Endothelial cell of umbilical vein (primary cell): Measurements from ENCODE around the gene LGR4. TPM values are rescaled to one million over a fixed set of nuclear protein-coding genes. Genes with fewer than 3 reads are reported as not detected.

Source experiments
- BruUV-seq: library from RNA; stranded (reverse); fragments of 400-500 nt; replicated peaks from 2 replicates; lab custom pipeline; 2021; lab: Mats Ljungman, UMichigan
- CTCF ChIA-PET: fragments of 300-600, 350-600 bp; sonication (Branson Sonifier 250); formaldehyde crosslinking; loops from one replicate; lab custom pipeline; 2021; ENCODE audit warnings: antibody characterized with exemption, inconsistent platforms; lab: Charles Lee
- POLR2A ChIA-PET: fragments of 300-600, 350-600 bp; sonication (Branson Sonifier 250); formaldehyde crosslinking; loops from one replicate; lab custom pipeline; 2021; ENCODE audit warnings: antibody characterized with exemption, inconsistent platforms; lab: Charles Lee
- DNase-seq: peaks from one replicate; pipeline ENCODE4 v3.0.0-alpha.2; 2011; ENCODE audit warnings: low read depth, low spot score
- FAIRE-seq: peaks from 2 replicates; lab custom pipeline; 2011; peaks lifted over from hg19 to GRCh38; lab: Jason Lieb, UNC
- H2AFZ ChIP-seq: 2 replicates; pipeline ENCODE4 v1.6.0; 2012; ENCODE audit warnings: low read depth, low read length, control low read depth, inconsistent platforms
- H3K27ac ChIP-seq: 2 replicates; pipeline ENCODE4 v1.5.1; 2011; ENCODE audit warnings: low read depth, mild to moderate bottlenecking, control low read depth, low read length, moderate library complexity; ENCODE audit not compliant: insufficient read depth
- H3K27me3 ChIP-seq, 2 experiments: 2 replicates each; pipeline versions ENCODE4 v1.6.0 to v1.6.1; 2011; ENCODE audit warnings: low read length in 2 of 2, mixed read lengths in 1 of 2; ENCODE audit not compliant: control insufficient read depth in 2 of 2, insufficient read depth in 2 of 2
- H3K36me3 ChIP-seq, 2 experiments: 2 replicates in 1 of 2; 3 replicates in 1 of 2; pipeline ENCODE4 v1.5.1; 2011; ENCODE audit warnings: low read length in 2 of 2, mild to moderate bottlenecking in 1 of 2, moderate library complexity in 1 of 2; ENCODE audit not compliant: control insufficient read depth in 2 of 2, insufficient read depth in 2 of 2; ENCODE audit errors: extremely low read depth in 1 of 2
- H3K4me1 ChIP-seq: 3 replicates; pipeline ENCODE4 v1.5.1; 2011; ENCODE audit warnings: mild to moderate bottlenecking, low read length; ENCODE audit not compliant: control insufficient read depth, insufficient read depth; ENCODE audit errors: extremely low read depth
- H3K4me2 ChIP-seq: 2 replicates; pipeline ENCODE4 v1.6.1; 2011; ENCODE audit warnings: low read length, control low read depth, mixed read lengths; ENCODE audit not compliant: insufficient read depth
- H3K4me3 ChIP-seq, 3 experiments: fragments of 200-600 bp in 1 of 3; sonication (generic), shearing (Covaris generic) in 1 of 3; replicated peaks in 1 of 3; 2 replicates each; pipeline ENCODE4 v1.5.1; 2011 to 2016; ENCODE audit warnings: control low read depth in 3 of 3, low read length in 3 of 3, mild to moderate bottlenecking in 2 of 3, inconsistent platforms in 1 of 3, low read depth in 1 of 3, moderate library complexity in 1 of 3; ENCODE audit not compliant: insufficient read depth in 1 of 3
- H3K79me2 ChIP-seq: 2 replicates; pipeline ENCODE4 v1.6.0; 2012; ENCODE audit warnings: low read length, inconsistent platforms; ENCODE audit not compliant: control insufficient read depth, insufficient read depth
- H3K9ac ChIP-seq: replicated peaks from 2 replicates; pipeline ENCODE3; 2011; ENCODE audit warnings: low read length, control low read depth; ENCODE audit not compliant: insufficient read depth; ENCODE audit errors: extremely low read depth
- H3K9me1 ChIP-seq: replicated peaks from 3 replicates; pipeline ENCODE4 v1.6.0; 2011; ENCODE audit warnings: mild to moderate bottlenecking, low read length; ENCODE audit not compliant: control insufficient read depth, insufficient read depth; ENCODE audit errors: extremely low read depth
- H3K9me3 ChIP-seq: replicated peaks from 2 replicates; pipeline ENCODE4 v1.5.1; 2012; ENCODE audit warnings: low read length, inconsistent platforms; ENCODE audit not compliant: control insufficient read depth, insufficient read depth
- H4K20me1 ChIP-seq: replicated peaks from 2 replicates; pipeline ENCODE3; 2011; ENCODE audit warnings: mild to moderate bottlenecking, low read length; ENCODE audit not compliant: control insufficient read depth, insufficient read depth; ENCODE audit errors: extremely low read depth
- CTCF ChIP-seq, 2 donors: IDR thresholded peaks; 1 replicate in 1 of 2; 2 replicates in 1 of 2; pipeline ENCODE4 v1.5.1; 2011; ENCODE audit warnings: low read length in 2 of 2, mild to moderate bottlenecking in 2 of 2, moderate library complexity in 2 of 2, control low read depth in 1 of 2, inconsistent platforms in 1 of 2, low read depth in 1 of 2; ENCODE audit not compliant: insufficient read depth in 1 of 2; ENCODE audit errors: extremely low read depth in 1 of 2
- EZH2 ChIP-seq: IDR thresholded peaks from 2 replicates; pipeline ENCODE4 v1.6.1; 2012; ENCODE audit warnings: borderline replicate concordance, low read depth, mild to moderate bottlenecking, moderate library complexity, low read length, inconsistent platforms; ENCODE audit not compliant: severe bottlenecking
- FOS ChIP-seq: IDR thresholded peaks from 2 replicates; pipeline ENCODE4 v1.6.1; 2011; ENCODE audit warnings: mild to moderate bottlenecking, low read length, moderate library complexity, borderline replicate concordance; ENCODE audit not compliant: insufficient read depth
- GATA2 ChIP-seq: IDR thresholded peaks from 2 replicates; pipeline ENCODE4 v1.7.0; 2011; ENCODE audit warnings: low read depth, mild to moderate bottlenecking, moderate library complexity, mixed read lengths, low read length; ENCODE audit not compliant: insufficient read length, insufficient read depth
- JUN ChIP-seq: IDR thresholded peaks from 2 replicates; pipeline ENCODE4 v1.6.1; 2011; ENCODE audit warnings: borderline replicate concordance, low read depth; ENCODE audit not compliant: insufficient read length, insufficient read depth
- MAX ChIP-seq: IDR thresholded peaks from 2 replicates; pipeline ENCODE4 v1.6.1; 2011; ENCODE audit not compliant: insufficient read depth, insufficient read length
- MYC ChIP-seq: IDR thresholded peaks from one replicate; pipeline ENCODE4 v1.6.1; 2011; ENCODE audit warnings: mild to moderate bottlenecking, low read depth, low read length
- POLR2A ChIP-seq: IDR thresholded peaks from 2 replicates; pipeline ENCODE4 v1.6.1; 2012; ENCODE audit warnings: low read depth, mild to moderate bottlenecking, control low read depth, low read length
- POLR2AphosphoS5 ChIP-seq: IDR thresholded peaks from 2 replicates; pipeline ENCODE4 v1.6.1; 2012; ENCODE audit warnings: low read depth, mild to moderate bottlenecking, control low read depth, low read length, moderate library complexity; ENCODE audit not compliant: insufficient read depth
- dilution Hi-C: fragments of 300-500 bp; cut with MboI; formaldehyde crosslinking; loops from one replicate; pipeline ENCODE4 v1.15.0; 2019; ENCODE audit warnings: low sequenced_read_pairs; ENCODE audit not compliant: extremely low pct_ligation_motif_present
- intact Hi-C: fragments of 100-400 bp; cut with micrococcal nuclease; formaldehyde crosslinking; loops from one replicate; pipeline ENCODE4 v1.10.0; 2022
- polyA plus RNA-seq, 4 experiments: library from polyadenylated mRNA; depleted of rRNA in 3 of 4; stranded (reverse) in 3 of 4; unstranded in 1 of 4; fragments of >200 nt; gene quantifications; 2 replicates each; pipeline versions ENCODE4 v1.2.1 to v1.2.3, GENCODE V29; 2011 to 2012; ENCODE audit warnings: missing spikeins in 1 of 4
- total RNA-seq: library from RNA; stranded (reverse); gene quantifications from 2 replicates; pipeline ENCODE4 v1.2.3, GENCODE V29; 2021

The LGR4 gene
- total and polyA plus RNA-seq, 2 donors (not counting 3 experiments of a cell fraction or from before 2014, with no cell fraction given): 1.3 to 3.1 TPM

- no TSS peak for BruUV-seq
- DNase-seq: no peak
- H2AFZ ChIP-seq: no peak overlapping the region
- H3K36me3 ChIP-seq: no peaks in the 10 kb centered on the region
- no peak overlapping the region for H3K4me3 ChIP-seq
- no peaks in the 10 kb centered on the region for H3K4me1 ChIP-seq
- intact Hi-C loops: no loop called here
- H3K9ac ChIP-seq: no peak overlapping the region
- H3K9me3 ChIP-seq: no peaks in the 10 kb centered on the region
- no peaks in the 10 kb centered on the region for H3K79me2 ChIP-seq
- TF ChIP-seq FOS (no peak), MAX (no peak), CTCF (IDR thresholded peaks at IDR 0.05; ENCODE audit: extremely low read depth in 1 of 2, insufficient read depth in 1 of 2, low read depth in 1 of 2, low read length in 2 of 2) (no peak), POLR2AphosphoS5 (no peak), MYC (no peak), EZH2 (no peak), POLR2A (no peak), JUN (no peak), GATA2 (no peak)
- CTCF ChIA-PET: interaction anchor here (0.7 to 1.2 kb wide), 2 partner anchors 33 to 74 kb away, joined by 3 to 5 read pairs; no protein-coding TSS in a partner anchor
- H3K4me2 ChIP-seq: no peak overlapping the region
- no peaks in the 10 kb centered on the region for H3K9me1 ChIP-seq
- FAIRE-seq: no peak
- H4K20me1 ChIP-seq: no peaks in the 10 kb centered on the region
- H3K27ac ChIP-seq: no peak overlapping the region
- dilution Hi-C loops: no loop called here
- POLR2A ChIA-PET: no interaction called here
- H3K27me3 ChIP-seq: peaks cover 0 to 3% of the 10 kb centered on the region in 2 experiments
Observed at GRCh38 chr11:27412192-27412691, 60.3 kb downstream of the LGR4 start.
